HG02678 (cell line): ENCODE data around the gene PRKCA.
"Not testable (repeated sequence)": the region's sequence is repeated elsewhere in the genome, so short reads cannot be mapped to it uniquely, and the experiment has no call there.

Experiments
- ATAC-seq: cut with Tn5 transposase; IDR thresholded peaks from one replicate; pipeline ENCODE4 v1.9.1; 2021; ENCODE audit warnings: mild to moderate bottlenecking, moderate library complexity; ENCODE audit not compliant: unreplicated experiment

Gene PRKCA

GRCh38 chr17:66324381-66325004 lies 22.1 kb downstream of the PRKCA start:
- ATAC-seq, result not testable (repeated sequence)

DNA sequence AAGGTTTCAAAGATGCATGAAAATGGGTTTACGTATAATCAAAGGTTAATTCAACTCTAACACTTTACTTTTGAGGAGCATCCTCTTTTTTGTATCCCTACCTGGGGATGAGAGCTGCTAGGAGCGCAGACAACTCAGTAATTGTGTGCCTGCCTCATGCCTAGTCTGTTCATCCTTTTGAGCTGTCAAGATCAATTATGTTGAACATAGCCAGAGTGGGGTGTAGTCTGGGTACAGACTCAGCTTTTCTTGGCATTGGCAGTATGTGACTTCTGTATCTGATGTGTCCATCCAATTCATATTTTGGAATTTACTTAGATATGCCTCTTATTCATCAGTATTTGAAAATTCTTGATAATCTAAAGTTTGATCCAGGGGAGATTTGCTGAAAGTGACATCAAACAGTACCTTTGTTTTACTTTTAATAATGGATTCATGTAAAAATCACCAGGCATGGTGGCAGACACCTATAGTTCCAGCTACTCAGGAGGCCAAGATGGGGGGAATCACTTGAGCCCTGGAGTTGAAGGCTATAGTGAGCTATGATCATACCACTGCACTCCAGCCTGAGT lies 24.1 kb downstream of the PRKCA start:
- ATAC-seq, result no peak

DNA sequence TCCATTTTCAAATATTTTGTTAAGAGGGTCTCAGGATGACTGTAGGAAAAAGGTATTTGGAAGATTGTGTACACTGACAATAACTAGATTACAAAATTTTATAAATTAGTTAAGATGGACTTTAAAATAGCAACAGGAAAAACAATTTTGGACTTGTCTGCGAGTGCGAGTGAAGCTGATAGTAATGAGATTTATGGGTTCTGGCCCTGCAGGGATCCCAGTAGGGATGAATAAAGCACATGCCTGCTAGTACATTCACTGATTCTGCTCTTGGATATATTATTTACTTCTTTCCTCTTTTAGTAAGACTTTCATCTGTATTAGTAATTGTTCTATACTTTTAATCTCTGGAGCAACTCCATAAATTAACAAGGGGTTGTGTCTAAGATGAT lies 28.2 kb downstream of the PRKCA start:
- no peak for ATAC-seq

- no peak for ATAC-seq
These were observed 28.8 kb downstream of the PRKCA start for GRCh38 chr17:66331038-66331816.

DNA sequence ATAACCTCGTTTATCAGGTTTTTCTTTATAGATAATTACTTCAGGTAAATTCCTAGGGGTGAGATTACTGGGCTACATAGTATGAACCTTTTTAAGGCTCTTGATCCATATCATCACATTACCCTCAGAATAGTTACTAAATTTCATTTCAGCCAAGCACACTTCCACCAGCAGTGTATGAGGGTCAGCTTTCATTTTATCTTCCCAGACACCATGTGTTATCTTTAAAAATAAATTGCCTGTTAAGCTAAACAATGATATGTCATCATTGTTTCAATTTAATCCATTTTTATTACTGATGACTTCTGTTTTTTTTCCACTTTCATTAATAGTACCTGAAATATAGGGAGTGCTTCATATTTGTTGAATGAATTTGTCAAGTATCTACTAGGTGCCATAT lies 33.4 kb downstream of the PRKCA start:
- ATAC-seq, result no peak

DNA sequence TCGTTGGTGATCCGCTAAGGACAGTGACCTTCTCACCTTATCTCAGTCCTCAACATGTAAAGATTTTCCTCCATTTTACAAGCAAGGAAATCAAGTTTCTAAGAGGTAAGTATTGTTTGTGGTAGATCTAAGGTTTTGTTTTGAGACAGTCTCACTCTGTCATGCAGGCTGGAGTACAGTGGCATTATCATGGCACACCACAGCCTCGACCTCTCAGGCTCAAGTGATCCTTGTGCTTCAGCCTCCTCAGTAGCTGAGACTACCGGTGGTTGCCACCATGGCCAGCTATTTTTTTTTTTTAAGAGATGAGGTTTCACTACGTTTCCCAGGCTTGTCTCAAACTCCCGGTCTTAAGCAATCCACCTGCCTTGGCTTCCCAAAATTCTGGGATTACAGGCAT lies 34.9 kb downstream of the PRKCA start:
- ATAC-seq, result no peak

- no peak for ATAC-seq
These were observed 35.6 kb downstream of the PRKCA start for GRCh38 chr17:66337866-66338485.

- no peak for ATAC-seq
These were observed 36.5 kb downstream of the PRKCA start for GRCh38 chr17:66338937-66339336.

GRCh38 chr17:66339561-66339960 lies 37.1 kb downstream of the PRKCA start:
- ATAC-seq, result no peak

DNA sequence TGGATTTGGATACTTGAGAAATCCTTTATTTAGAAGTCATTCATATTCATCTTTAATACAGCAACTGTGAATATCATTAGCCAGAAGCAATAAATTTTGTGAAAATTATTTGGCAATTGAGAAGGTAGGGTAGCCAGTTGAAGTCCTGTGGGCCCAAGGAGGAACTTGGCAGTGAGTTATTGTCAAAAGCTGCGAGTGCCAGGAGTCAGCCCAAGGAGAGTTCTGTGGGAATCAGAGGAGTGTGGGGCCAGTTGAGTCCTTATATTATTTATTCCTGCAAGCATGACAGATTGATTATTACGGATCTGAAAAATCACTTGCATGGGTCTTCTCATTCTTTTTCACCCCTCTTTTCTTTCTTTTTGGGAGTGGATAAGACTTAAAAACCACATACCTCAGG lies 38.3 kb downstream of the PRKCA start:
- ATAC-seq, result no peak

DNA sequence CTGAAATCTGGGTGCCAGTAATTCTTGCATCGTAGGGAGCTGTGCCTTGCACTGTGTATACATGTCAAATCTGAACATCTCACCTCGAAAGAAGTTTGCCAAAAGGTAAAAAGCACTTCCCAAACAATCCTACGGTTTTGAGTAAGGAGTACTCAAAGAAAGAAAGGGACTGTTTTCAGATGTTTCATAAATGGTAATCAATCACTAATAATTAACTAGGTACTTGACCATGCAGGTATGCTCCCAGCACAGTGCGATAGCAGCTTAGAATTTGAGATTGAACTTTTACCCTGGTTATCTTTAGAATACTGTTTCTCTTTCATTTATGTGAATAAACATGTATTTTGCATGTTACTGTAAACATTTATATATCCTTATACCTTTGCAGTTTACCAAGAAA lies 39.0 kb downstream of the PRKCA start:
- ATAC-seq, result peak; percentile 61

- not testable (repeated sequence) for ATAC-seq
These were observed 39.9 kb downstream of the PRKCA start for GRCh38 chr17:66342263-66342662.

DNA sequence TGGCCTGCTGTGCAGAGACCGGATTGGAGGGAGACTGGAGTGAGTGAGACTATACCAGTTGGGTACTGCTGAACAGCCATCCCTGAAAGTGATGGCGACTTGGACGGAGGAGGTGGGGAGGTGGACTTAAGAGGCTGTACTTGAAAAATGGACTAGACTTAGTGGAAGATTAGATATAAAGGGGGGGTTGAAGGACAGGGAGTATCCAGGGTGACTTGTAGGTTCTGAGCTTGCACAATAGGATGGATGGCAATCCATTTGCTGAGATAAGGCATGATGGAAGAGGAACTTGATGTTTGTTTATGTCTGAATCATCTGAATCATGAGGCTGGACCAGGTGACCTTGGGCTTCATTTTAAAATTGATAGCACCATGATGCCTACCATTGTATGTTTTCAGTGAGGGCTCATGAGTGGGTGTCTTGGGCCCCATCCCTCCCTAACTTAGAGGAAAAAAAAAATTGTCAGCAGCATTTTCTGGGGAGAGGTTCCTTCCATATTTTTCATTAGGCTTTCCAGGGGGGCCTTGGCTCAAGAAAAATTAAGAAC lies 41.2 kb downstream of the PRKCA start:
- ATAC-seq, result no peak

DNA sequence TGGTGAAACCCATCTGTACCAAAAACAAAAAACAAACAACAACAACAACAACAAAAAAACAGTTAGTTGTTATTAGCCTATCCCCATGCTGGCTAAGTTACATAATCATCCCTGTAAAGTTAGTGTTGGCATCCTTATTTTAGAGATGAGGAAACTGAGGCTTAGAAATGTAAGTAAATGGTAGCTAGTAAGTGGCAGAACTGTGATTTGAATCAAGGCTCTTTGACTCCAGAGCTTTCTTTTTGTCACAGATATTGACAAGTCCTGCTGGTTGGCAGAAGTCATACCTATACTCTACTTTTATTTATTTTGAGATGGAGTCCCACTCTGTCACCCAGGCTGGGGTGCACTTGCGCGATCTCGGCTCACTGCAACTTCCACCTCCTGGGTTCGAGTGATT lies 42.1 kb downstream of the PRKCA start:
- ATAC-seq, result no peak

DNA sequence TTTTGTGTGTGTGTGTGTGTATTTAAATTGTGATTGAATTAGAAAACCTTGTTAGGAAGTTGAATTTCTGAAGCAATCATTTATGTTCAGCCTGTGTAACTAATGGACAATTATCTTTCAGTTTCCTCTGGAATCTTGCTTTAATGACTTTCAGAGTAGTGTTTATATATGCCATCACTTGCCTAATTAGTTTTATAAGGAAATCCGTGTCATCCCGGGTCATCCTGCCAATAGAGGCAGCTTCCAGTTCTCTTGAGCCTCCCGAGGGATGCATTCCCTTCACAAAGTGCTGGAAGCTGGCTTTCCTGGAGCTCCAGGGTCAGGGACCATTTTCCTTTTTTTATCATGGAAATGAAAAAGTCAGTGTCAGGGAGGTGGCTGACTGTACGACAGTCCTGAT lies 42.9 kb downstream of the PRKCA start:
- no peak for ATAC-seq

DNA sequence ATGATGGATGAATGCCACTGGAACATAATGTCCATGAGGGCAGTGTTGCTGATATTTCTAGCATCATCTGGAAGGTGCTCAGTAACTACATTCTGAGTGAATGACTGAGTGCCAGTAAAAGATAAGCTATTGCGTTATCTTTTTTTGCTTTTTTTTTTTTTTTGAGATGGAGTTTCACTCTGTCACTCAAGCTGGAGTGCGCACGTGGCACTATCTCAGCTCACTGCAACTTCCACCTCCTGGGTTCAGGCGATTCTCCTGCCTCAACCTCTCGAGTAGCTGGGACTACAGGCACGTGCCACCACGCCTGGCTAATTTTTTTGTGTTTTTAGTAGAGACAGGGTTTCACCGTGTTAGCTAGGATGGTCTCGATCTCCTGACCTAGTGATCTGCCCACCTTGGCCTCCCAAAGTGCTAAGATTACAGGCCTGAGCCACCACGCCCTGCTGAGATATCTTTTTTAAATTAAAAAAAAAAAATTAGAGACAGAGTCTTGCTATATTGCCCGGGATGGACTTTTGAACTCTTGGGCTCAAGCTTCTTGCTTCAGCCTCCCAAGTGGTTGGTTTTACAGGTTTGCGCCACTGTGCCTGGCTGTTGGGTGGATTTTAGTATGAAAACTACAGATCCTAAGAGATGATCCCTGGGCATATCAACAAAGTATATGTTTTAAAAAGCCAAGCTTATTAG lies 43.7 kb downstream of the PRKCA start:
- not testable (repeated sequence) for ATAC-seq

- no peak for ATAC-seq
These were observed 45.5 kb downstream of the PRKCA start for GRCh38 chr17:66347661-66348514.

DNA sequence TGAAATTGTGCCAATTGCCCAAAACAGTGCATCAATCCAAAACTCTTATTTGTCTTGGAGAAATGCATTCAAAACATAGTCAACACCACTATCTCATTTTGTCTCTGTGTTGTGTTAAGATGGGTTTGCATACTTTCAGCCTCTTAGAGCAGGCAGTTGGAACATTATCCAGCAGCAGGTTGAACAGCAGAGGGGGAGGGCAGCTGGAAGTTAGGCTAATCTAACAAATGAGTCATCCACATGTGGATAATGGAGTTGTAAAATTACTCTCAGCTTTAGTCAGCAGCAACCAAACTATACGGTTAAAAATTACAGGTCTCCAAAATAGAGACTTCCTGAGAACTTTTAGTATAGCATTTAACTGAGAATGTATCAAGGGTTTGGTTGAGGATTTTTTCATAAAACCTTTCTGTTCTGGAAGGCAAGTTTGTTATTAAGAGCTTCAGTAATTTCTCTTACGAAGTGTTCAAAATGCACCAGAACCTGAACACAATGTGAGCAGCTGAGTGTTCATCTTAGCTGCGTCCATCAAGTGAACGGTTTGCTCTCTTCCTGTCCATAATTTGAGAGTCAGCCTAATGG lies 46.3 kb downstream of the PRKCA start:
- ATAC-seq, result no peak

GRCh38 chr17:66349521-66350254 lies 47.3 kb downstream of the PRKCA start:
- ATAC-seq, result no peak
